GM19023 (cell line): ENCODE data around the gene NKAIN2.

Experiments
- ATAC-seq: cut with Tn5 transposase; IDR thresholded peaks from one replicate; pipeline ENCODE4 v1.9.1; 2021; ENCODE audit warnings: mild to moderate bottlenecking, moderate library complexity; ENCODE audit not compliant: unreplicated experiment

NKAIN2 gene

DNA sequence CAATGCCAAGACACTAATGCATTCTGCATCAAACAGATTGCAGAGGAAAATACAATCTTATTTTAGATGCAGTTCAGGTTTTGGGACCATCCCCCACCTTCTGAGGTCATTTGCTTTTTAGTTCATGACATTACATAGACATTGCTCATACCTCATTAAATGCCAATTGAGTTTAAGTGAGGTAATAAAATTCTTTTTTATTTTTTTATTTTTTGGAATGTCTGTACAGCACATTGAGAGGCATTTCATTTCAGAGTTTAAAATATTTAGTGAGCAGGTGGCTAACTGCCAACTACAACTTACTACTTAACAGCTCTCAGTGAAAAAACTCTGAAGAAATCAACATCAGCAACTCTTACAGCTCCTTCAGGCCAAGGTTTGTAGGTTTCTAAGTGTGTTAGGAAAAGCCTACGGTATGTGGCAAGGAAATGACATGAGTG is 676.3 kb downstream of the NKAIN2 start:
- ATAC-seq: no peak

DNA sequence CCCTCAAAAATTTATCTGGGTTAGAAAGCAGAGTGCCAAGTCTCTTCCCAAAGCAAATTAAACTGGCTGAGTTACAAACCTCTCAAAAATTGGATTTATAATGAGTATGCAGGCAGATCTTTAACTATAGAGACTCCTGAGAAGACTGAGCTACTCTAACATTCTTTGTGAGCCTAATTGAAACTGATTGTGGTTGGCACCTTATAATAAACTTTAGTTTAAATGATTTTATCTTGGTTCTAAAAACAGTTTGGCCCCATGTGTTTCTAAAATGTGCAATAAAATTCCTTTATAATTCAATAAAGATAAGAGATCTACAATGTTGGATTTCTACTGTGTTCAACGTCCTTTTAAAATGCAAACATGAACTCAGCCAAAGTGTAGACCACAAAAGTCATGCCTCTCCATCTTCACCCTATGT is 678.4 kb downstream of the NKAIN2 start:
- ATAC-seq: no peak

DNA sequence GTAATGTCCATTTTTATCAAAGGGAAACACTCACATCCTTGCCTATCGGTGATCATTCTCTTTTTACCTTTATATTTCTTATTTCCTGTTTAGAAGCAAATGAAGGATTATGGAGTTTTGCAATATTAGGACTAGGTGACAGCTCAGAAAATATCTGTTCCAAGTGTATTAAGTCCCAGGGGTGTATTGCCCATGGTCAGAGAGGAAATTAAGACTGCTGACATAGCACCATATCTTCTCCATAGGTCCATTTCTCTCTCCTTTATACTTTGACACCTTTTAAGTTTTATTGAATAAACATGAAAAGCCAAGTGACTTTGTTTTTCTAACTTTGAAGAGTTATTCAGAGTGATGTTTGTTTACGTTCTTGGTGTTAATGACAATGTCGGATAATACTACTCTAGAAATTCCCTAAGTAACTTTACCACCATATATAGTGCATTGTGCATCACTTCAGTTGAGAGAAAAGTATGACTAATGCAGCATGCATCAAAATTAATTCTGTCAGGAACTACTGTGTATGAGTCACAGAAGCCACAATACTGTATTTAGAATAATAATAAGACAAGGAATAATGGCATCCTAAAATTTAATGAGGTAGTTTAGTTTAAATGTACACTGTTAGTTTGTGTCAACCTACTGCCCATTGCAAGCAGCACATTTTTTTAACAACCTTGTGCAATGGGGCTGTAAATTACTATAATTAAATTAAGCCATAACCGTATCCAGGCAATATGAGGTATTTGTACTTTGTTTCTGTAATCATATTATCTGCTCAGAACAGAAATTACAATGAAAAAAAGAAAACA is 684.2 kb downstream of the NKAIN2 start:
- no peak for ATAC-seq

- no peak for ATAC-seq
Measured at GRCh38 chr6:124490122-124490521, 686.5 kb downstream of the NKAIN2 start.

DNA sequence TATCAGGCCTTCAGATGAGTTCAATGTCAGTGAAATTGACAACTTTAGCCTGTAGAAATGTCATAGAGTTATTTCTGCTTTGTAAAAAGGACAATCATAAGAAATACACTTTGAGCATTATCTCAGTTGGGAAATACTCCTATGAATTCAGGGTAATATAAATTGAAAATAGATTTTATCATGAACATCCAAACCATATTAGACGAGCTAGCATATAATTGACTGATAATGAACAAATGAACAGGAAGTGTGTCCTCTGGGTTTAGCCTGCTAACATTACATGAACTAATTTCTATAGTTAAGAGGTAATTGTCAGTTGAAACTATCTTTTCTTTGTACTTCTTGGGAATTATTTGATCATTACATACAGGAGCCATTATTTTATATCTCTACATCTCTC is 689.6 kb downstream of the NKAIN2 start:
- ATAC-seq: no peak

DNA sequence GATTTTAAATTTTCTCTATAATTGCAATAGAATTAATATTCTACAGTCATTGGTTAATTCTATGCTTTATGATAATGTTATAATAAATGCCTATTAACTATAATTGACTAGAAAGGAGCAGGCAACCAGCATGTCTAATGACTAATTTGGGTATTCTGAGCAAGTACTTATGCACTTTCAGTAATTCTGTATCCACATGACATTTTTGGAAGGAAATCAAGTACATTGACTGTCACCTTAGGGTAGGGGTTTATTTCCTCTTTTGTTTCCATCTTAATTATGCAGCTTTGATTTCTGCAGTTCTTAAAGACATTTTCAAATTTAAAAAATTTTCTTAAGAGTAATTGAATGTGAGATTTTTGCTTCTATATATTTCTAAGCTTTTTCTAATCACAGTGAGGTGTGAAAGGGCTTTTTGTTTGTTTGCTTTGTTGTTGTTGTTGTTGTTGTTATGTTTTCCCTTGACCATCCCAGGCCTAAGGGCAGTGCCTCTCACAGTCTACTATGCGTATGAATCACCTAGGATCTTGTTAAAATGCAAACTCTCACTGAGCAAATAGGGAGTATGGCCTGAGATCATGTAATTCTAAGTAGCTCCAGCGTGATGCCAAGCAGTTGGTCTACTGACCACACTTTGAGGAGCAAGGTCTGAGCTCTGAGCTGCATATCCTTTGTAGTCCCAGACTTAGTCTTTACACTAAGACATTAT is 691.4 kb downstream of the NKAIN2 start:
- ATAC-seq: no peak

DNA sequence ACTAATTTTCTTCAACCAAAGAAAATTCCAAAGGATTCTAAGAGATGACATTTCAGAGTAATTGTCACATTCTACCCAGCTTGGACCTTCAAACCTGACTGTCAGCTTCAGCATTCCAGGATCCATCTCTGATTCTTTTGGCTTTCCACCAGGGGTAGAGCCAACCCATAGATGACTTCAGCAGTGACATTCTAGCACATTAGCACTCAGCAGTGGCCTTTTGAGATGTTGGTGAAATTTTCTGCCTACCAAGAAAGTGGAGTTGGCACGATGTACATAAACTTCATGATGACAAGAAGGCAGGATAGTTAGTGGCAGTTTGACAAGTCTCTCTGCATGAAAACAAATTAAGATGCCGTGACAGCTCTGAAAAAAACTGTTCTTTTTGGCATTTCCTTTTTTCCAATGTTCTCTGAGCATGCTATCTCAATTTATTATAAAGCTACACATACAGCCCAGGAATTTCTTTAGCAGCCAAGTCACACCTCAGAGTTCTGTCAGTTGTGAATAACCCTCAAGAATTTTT is 692.1 kb downstream of the NKAIN2 start:
- ATAC-seq: no peak

DNA sequence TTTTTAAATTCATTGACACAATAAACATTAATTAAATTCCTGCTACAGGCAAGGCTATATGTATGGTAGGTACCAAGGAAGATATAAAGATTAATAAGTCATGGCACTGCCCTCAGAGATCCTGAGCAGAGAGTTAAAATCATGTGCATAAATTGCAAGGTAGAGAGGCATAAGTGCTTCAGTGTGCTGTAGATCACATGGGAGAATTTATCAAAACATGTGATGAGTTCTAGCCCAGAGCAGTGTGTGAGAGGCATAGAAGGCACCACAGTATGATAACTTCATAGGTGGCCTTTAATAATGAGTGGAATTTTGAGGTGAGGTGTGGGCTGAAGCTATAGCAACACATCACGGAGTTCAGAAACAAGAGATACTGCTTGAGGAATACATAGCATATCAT is 692.7 kb downstream of the NKAIN2 start:
- ATAC-seq: no peak

DNA sequence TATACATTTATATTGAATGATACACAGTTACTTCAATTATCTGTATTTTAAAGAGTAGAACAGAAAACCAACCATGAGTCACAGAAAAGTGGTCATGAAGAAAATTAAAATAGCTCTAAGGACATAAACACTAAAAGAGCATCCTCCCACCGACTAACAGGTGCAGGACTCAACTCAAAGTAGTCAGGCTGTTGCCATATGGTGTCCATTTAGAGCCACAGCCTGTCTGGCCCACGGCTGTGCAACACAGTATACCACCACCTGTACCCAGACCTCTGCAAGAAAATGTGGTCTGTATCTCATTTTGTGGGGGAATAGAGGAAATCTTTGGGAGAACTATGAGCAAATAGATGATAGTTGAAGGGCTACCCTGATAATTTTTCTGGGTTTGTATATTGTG is 708.8 kb downstream of the NKAIN2 start:
- no peak for ATAC-seq

DNA sequence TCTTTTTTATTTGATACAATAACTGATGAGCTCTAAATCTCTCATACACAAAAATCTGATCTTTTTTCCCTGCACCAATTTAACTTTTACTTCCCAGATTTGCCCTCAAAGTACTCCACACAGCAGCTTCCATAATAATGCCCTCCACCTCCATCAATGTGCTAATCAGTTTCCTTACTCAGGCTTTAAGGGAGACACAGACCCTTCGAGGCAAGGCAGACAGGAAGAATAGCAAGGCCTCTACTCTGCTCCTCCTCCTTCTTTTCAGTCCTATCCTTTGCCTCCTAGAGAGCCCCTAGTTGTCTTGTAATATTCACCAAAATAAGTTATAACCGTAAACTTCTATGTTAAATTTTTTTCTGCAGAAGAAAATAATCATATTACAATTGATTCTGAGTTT is 713.7 kb downstream of the NKAIN2 start:
- no peak for ATAC-seq

DNA sequence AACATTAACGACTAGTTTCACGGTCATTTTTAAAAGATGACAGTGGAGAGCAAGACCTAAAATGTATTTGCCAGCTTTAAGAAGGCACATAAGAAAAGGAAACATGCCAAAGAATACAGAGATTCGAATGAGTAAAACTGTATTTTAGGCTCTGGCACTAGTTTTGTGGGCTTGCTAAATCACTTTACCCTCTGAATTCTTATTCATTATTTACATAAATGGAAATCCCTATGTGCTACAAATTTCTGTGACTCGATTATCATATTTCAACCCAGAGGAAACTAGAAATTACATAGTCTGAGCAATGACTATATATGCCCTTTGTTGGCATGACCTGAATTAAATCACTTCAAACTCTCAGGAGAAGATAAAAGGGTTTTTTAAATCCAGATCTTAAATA is 716.8 kb downstream of the NKAIN2 start:
- no peak for ATAC-seq

- ATAC-seq: no peak
Measured at GRCh38 chr6:124522335-124522734, 718.7 kb downstream of the NKAIN2 start.

- ATAC-seq: no peak
Measured at GRCh38 chr6:124524491-124525200, 721.0 kb downstream of the NKAIN2 start.

GRCh38 chr6:124530926-124531325 is 727.3 kb downstream of the NKAIN2 start:
- no peak for ATAC-seq

DNA sequence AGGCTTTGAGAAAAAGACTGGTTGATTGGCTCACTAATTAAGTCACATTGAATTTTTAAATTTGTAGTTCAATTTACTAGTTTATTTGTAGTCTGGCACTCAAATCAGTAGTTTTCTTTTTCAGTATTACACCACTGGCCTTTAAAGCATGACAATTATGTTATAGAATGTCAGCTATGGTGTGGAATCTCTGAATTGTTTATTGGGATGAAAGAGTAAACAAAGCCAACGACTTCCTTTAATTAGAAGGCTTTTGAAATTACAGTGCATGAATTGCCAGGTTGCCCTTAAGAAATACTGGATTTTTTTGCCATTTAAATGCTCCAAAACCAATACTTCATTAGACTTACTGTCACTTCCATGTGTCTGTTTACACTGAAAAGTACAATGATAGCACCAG is 731.6 kb downstream of the NKAIN2 start:
- no peak for ATAC-seq

DNA sequence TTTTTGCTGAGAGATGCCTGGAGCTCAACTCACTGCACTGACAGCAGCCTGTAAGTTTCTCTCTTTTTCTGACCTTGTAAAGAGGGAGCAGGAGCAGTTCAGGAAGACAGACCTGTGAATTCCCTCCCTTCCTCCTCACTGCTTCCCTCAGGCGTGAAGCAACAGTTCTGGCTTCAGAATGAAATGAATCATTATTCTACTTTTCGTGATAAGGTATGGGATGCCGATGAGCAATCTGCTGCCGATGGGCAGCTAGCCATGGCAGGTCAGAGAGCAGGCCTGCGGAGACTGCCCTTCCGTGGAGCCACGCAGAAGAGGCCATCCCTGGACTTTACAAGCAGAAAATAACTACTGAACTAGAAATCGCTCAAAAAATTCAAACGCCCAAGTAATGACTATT is 732.1 kb downstream of the NKAIN2 start:
- ATAC-seq: no peak

DNA sequence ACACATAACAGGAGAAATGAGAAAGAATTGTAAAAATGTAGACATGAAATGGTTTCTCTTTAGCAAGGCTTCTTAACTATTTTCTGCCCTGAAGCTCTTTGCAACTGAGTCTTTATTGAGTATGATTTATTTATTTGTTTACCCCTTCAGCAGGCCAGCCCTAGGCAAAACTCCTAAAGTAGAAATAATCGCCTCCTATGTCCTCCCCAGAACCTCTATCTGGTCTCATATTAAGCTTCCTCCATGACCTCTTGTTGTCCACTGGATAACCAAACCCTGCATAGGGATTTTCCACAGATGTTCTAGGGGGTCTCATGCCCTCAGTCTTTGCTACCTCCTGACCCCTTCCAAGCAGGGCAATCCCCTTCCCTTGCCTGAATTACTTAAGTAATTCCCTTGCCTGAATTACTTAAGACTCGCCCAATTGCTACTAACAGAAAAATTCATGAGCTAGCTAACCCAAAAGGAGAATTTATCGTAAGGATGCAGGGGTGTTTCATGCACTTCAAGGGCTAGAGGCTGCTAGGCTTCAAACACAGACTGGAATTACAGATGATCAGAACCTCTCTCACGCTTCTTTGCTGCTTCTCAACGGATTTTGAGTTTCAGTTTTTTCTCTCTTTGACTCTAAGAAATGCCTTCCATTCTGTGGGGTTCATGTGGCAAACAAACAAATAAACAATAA is 732.6 kb downstream of the NKAIN2 start:
- ATAC-seq: no peak

GRCh38 chr6:124536842-124537191 is 733.2 kb downstream of the NKAIN2 start:
- ATAC-seq: no peak

DNA sequence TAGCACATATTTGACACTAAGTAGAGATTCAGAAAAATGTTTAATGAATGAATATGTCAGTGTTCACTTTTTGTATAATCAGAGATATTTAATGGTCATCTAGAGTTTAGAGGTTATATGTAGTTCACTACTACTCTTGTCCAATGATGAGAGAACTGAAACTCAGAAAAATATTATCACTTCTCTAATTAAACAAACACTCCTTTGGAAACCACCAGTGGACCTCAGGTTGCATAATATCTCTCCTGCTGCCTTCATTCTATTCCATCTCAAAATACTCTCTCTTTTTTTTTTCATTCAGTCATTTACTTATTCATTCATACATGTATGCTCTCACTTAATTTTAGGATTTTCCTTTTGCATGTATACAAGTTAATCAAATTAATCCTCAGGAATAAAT is 735.4 kb downstream of the NKAIN2 start:
- ATAC-seq: no peak

GRCh38 chr6:124541573-124541972 is 737.9 kb downstream of the NKAIN2 start:
- ATAC-seq: no peak

DNA sequence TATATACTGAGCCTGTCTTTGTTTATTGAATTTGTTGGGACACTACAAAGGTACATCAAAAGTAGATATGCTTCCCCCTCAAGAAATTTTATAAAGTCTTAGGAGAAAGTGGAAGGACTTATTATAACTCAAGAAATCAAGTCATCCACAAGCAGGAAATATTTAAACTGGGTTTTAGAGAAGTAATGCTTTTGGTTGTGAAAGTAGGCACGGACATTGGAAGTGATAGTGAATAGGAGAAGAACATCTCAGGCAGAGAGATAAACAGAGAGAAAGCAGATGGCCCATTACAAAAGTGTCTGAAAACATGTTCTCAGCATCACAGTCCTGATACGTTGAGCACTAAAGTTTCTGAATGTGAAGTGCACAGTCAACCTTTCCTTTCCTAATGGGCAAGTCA is 742.9 kb downstream of the NKAIN2 start:
- no peak for ATAC-seq
